K562 (cell line): ENCODE measurements around the gene MALAT1. TPM values are rescaled to one million over a fixed set of nuclear protein-coding genes. Genes with fewer than 3 reads are reported as not detected.

Source experiments
- CC2D1A ChIP-seq: fragments of 450-650 bp; IDR thresholded peaks from 2 replicates; pipeline ENCODE4 v1.6.1; 2017; ENCODE audit warnings: mild to moderate bottlenecking
- CCNT2 ChIP-seq: IDR thresholded peaks from 2 replicates; pipeline ENCODE4 v1.6.1; 2011; ENCODE audit warnings: borderline replicate concordance, low read depth, mild to moderate bottlenecking, moderate library complexity, mixed read lengths, low read length; ENCODE audit not compliant: insufficient read length; ENCODE audit errors: extremely low read depth
- ERF ChIP-seq: fragments of 450-650 bp; formaldehyde crosslinking; IDR thresholded peaks from 2 replicates; pipeline ENCODE4 v1.4.0; 2020; ENCODE audit warnings: mild to moderate bottlenecking, mixed read lengths
- FOXM1 ChIP-seq, 2 experiments: fragments of 450-650 bp in 1 of 2; sonication (generic) in 1 of 2; formaldehyde crosslinking in 1 of 2; IDR thresholded peaks; 2 replicates each; pipeline versions ENCODE4 v1.6.1 to v1.9.0; 2017 to 2022; ENCODE audit warnings: low read depth in 2 of 2, mild to moderate bottlenecking in 2 of 2, missing genetic modification reagents in 1 of 2, moderate library complexity in 1 of 2
- HSF4 ChIP-seq: fragments of 250-450 bp; sonication (Bioruptor Pico); IDR thresholded peaks from 2 replicates; pipeline ENCODE4 v2.1.2; 2022; ENCODE audit warnings: mild to moderate bottlenecking, moderate library complexity, borderline replicate concordance
- KAT7 ChIP-seq: sonication (generic); formaldehyde crosslinking; IDR thresholded peaks from 2 replicates; pipeline ENCODE4 v1.8.0; 2022; ENCODE audit warnings: missing genetic modification reagents, mild to moderate bottlenecking, borderline replicate concordance
- NR4A1 ChIP-seq, 2 experiments: fragments of 250-450 bp in 1 of 2; fragments of 450-650 bp in 1 of 2; sonication (Bioruptor Pico) in 1 of 2; IDR thresholded peaks; 2 replicates each; pipeline versions ENCODE4 v1.4.0 to v1.6.1; 2016 to 2020; ENCODE audit warnings: mild to moderate bottlenecking in 2 of 2, missing compliant biosample characterization in 1 of 2, missing genetic modification characterization in 1 of 2, moderate library complexity in 1 of 2
- RNF2 ChIP-seq: sonication (generic); IDR thresholded peaks from 2 replicates; pipeline ENCODE4 v1.6.1; 2016
- SNRNP70 ChIP-seq: fragments of 200-400 bp; formaldehyde crosslinking; optimal IDR thresholded peaks from 2 replicates; pipeline ENCODE3; 2017; ENCODE audit warnings: low read depth, low read length
- SP1 ChIP-seq: sonication (generic); formaldehyde crosslinking; IDR thresholded peaks from 2 replicates; pipeline ENCODE4 v1.8.1; 2022; ENCODE audit warnings: mild to moderate bottlenecking, missing genetic modification reagents
- TEAD2 ChIP-seq: fragments of 450-650 bp; IDR thresholded peaks from 2 replicates; pipeline ENCODE4 v1.6.1; 2016; ENCODE audit warnings: missing genetic modification characterization, control low read depth, missing compliant biosample characterization
- ZNF12 ChIP-seq: sonication (generic); formaldehyde crosslinking; IDR thresholded peaks from 2 replicates; pipeline ENCODE4 v1.4.0; 2020; ENCODE audit warnings: mild to moderate bottlenecking, missing genetic modification reagents
- ZNF507 ChIP-seq: conservative IDR thresholded peaks from 2 replicates; pipeline ENCODE4 v1.6.1; 2017; ENCODE audit warnings: missing genetic modification characterization, missing compliant biosample characterization
- polyA plus RNA-seq, 8 experiments: library from polyadenylated mRNA; depleted of rRNA in 4 of 8; stranded (reverse) in 5 of 8; unstranded in 3 of 8; fragments of >200 nt; fragmentation: Nextera tagmentation in 2 of 8; fragmentation: Illumina TruSeq in 1 of 8; extraction: Ambion mirVana in 2 of 8; extraction: Trizol in 1 of 8; gene quantifications; 2 replicates each; pipeline versions ENCODE4 v1.2.1 to v1.2.3, GENCODE V29; 2011 to 2014; ENCODE audit warnings: inconsistent platforms in 1 of 8, missing spikeins in 1 of 8
- total RNA-seq, 7 experiments: library from RNA; depleted of rRNA in 6 of 7; stranded (reverse); fragments of >200 nt in 6 of 7; fragmentation: Illumina TruSeq in 2 of 7; extraction: Trizol in 2 of 7; gene quantifications; 2 replicates each; pipeline versions ENCODE4 v1.2.1 to v1.2.3, GENCODE V29; 2011 to 2021; ENCODE audit warnings: low replicate concordance in 1 of 7
- TF ChIP-seq, protein P1 (sequence below): fragments of 450-650 bp; IDR thresholded peaks from 2 replicates; pipeline ENCODE4 v1.6.1; 2016
- TF ChIP-seq, protein P2 (sequence below): fragments of 450-650 bp; IDR thresholded peaks from 2 replicates; pipeline ENCODE4 v1.6.1; 2016; ENCODE audit warnings: mild to moderate bottlenecking
- TF ChIP-seq, protein P3 (sequence below), 2 experiments: fragments of 450-650 bp; conservative IDR thresholded peaks; 2 replicates each; pipeline ENCODE4 v1.6.1; 2017; ENCODE audit warnings: mild to moderate bottlenecking in 2 of 2, moderate library complexity in 2 of 2
- TF ChIP-seq, protein P4 (sequence below), 2 experiments: fragments of 250-450 bp in 1 of 2; fragments of 450-650 bp in 1 of 2; sonication (Bioruptor Pico) in 1 of 2; IDR thresholded peaks; 2 replicates each; pipeline versions ENCODE4 v1.6.1 to v1.8.0; 2016 to 2021; ENCODE audit warnings: mild to moderate bottlenecking in 2 of 2, moderate library complexity in 2 of 2, missing compliant biosample characterization in 1 of 2, missing genetic modification characterization in 1 of 2

The MALAT1 gene
- total and polyA plus RNA-seq, 9 of the 15 experiments (the other 6 are each of a cell fraction or from before 2014, with no cell fraction given) = 363 to 8,715 (median 2,351) TPM

DNA sequence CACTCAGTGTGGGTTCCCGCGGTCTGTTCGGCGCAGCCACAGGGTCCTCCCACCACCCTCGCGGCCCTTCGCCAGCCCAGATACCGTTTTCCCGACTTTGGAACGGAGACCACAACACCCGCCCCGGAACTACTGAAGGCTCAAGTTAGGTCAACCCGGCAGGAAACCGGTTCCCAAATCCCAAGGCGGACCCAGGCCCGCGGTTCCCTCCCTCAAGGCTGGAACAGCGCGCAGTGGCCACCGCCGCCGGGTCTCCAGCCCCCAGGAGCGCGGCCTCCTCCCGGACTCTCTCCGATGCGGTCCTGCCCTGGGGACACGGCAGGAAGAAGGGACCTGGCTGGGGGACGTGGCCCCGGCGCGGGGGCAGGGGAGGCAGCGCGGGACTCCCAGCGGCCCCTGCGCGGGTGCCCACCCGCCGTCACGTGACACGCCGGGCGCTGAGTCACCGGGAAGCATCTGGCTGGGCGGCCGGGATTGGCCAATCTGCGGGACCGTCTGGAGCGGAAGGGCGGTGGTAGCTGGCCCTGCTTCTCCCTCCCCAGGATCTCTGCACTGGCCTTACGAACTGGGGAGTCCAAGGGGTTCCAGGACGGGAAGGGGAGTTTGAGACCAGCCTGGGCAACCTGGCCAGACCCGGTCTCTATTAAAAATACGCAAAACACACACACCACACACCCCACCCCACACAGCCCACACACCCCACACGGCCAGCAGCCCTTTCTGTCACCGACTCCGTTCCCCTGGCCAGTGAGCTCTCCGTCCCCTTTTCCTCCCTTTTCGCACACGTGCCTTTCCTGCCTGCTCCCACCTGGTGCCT lies 21.5 kb upstream of the MALAT1 start (continued):
- TF ChIP-seq SNRNP70 = no peak
- no peak for TF ChIP-seq KAT7
- 0 out of 2 replicates have a peak, but pooled peaks have one; percentile 18 for TF ChIP-seq FOXM1 (IDR thresholded peaks at IDR 0.05; ENCODE audit: low read depth)
- peak; percentile 92; the same call in 1 of the 2 replicates for TF ChIP-seq FOXM1 (CRISPR knock-in tag; IDR thresholded peaks at IDR 0.05; ENCODE audit: low read depth)
- TF ChIP-seq, protein P1, sequence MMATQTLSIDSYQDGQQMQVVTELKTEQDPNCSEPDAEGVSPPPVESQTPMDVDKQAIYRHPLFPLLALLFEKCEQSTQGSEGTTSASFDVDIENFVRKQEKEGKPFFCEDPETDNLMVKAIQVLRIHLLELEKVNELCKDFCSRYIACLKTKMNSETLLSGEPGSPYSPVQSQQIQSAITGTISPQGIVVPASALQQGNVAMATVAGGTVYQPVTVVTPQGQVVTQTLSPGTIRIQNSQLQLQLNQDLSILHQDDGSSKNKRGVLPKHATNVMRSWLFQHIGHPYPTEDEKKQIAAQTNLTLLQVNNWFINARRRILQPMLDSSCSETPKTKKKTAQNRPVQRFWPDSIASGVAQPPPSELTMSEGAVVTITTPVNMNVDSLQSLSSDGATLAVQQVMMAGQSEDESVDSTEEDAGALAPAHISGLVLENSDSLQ = no peak
- TF ChIP-seq TEAD2 (tag) = no peak
- no peak for TF ChIP-seq ZNF12 (CRISPR knock-in tag)
- TF ChIP-seq, protein P2, sequence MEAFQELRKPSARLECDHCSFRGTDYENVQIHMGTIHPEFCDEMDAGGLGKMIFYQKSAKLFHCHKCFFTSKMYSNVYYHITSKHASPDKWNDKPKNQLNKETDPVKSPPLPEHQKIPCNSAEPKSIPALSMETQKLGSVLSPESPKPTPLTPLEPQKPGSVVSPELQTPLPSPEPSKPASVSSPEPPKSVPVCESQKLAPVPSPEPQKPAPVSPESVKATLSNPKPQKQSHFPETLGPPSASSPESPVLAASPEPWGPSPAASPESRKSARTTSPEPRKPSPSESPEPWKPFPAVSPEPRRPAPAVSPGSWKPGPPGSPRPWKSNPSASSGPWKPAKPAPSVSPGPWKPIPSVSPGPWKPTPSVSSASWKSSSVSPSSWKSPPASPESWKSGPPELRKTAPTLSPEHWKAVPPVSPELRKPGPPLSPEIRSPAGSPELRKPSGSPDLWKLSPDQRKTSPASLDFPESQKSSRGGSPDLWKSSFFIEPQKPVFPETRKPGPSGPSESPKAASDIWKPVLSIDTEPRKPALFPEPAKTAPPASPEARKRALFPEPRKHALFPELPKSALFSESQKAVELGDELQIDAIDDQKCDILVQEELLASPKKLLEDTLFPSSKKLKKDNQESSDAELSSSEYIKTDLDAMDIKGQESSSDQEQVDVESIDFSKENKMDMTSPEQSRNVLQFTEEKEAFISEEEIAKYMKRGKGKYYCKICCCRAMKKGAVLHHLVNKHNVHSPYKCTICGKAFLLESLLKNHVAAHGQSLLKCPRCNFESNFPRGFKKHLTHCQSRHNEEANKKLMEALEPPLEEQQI = no peak
- peak; percentile 99 for TF ChIP-seq CCNT2
- peak; percentile 71 for TF ChIP-seq CC2D1A
- 0 out of 2 replicates have a peak, but pooled peaks have one; percentile 11 for TF ChIP-seq ERF (CRISPR knock-in tag)
- peak; percentile 21; the same call in 1 of the 2 replicates for TF ChIP-seq SP1
- peak; percentile 43; the same call in 1 of the 2 replicates for TF ChIP-seq HSF4 (CRISPR knock-in tag)
- peak; percentile 35; the same call in 1 of the 2 replicates for TF ChIP-seq NR4A1 (CRISPR knock-in tag; IDR thresholded peaks at IDR 0.05)
- no peak for TF ChIP-seq NR4A1 (tag; IDR thresholded peaks at IDR 0.05)
- TF ChIP-seq, protein P3, sequence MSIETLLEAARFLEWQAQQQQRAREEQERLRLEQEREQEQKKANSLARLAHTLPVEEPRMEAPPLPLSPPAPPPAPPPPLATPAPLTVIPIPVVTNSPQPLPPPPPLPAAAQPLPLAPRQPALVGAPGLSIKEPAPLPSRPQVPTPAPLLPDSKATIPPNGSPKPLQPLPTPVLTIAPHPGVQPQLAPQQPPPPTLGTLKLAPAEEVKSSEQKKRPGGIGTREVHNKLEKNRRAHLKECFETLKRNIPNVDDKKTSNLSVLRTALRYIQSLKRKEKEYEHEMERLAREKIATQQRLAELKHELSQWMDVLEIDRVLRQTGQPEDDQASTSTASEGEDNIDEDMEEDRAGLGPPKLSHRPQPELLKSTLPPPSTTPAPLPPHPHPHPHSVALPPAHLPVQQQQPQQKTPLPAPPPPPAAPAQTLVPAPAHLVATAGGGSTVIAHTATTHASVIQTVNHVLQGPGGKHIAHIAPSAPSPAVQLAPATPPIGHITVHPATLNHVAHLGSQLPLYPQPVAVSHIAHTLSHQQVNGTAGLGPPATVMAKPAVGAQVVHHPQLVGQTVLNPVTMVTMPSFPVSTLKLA (conservative IDR thresholded peaks at IDR 0.05) = peak; percentile 78 to 85
- TF ChIP-seq, protein P4, sequence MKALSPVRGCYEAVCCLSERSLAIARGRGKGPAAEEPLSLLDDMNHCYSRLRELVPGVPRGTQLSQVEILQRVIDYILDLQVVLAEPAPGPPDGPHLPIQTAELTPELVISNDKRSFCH (CRISPR knock-in tag; IDR thresholded peaks at IDR 0.05) = no peak
- TF ChIP-seq, protein P4 (tag; IDR thresholded peaks at IDR 0.05) = peak; percentile 55; the same call in 1 of the 2 replicates
- TF ChIP-seq ZNF507 (tag) = no peak
- TF ChIP-seq RNF2 = peak; percentile 74; the same call in 1 of the 2 replicates
